ENCODE results near the gene NADSYN1. TPM values are rescaled to one million over a fixed set of nuclear protein-coding genes. Genes with fewer than 3 reads are reported as not detected.

The NADSYN1 gene
- total and polyA plus RNA-seq, 2 donors from 2014 or later: 34.9 to 72.9 TPM

DNA sequence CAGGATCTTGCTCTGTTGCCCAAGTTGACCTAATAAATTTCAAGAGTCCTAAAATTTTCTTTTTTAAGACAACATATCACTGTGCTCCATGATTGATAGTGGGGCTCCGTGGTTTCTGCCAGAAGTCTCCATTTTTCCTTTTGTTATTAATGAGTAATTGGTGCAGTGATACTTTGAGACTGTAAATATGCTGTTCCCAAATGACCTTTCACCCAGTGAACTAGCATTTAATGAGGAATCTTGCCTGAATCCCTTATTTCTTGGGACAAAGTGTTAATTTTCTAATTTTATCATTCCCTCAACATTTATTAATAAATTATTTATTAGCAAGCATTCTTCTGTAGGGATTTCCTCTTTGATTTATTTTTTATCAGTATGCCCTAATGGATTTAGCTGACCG is 2.5 kb upstream of the NADSYN1 start:
- H3K4me3 ChIP-seq (ENCODE audit: low read length in 3 of 3): no peak overlapping the region
- TF ChIP-seq, protein P1, sequence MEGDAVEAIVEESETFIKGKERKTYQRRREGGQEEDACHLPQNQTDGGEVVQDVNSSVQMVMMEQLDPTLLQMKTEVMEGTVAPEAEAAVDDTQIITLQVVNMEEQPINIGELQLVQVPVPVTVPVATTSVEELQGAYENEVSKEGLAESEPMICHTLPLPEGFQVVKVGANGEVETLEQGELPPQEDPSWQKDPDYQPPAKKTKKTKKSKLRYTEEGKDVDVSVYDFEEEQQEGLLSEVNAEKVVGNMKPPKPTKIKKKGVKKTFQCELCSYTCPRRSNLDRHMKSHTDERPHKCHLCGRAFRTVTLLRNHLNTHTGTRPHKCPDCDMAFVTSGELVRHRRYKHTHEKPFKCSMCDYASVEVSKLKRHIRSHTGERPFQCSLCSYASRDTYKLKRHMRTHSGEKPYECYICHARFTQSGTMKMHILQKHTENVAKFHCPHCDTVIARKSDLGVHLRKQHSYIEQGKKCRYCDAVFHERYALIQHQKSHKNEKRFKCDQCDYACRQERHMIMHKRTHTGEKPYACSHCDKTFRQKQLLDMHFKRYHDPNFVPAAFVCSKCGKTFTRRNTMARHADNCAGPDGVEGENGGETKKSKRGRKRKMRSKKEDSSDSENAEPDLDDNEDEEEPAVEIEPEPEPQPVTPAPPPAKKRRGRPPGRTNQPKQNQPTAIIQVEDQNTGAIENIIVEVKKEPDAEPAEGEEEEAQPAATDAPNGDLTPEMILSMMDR (IDR thresholded peaks at IDR 0.05; ENCODE audit: borderline replicate concordance, extremely low read depth, insufficient read depth): no peak
- peaks cover 0 to 20% (median 18%) of the 10 kb centered on the region in 3 donors for H3K4me1 ChIP-seq (ENCODE audit: control insufficient read depth in 2 of 3, insufficient read depth in 2 of 3, low read depth in 1 of 3, low read length in 3 of 3)
- H3K27ac ChIP-seq (ENCODE audit: low read depth in 2 of 2, low read length in 2 of 2): no peak overlapping the region
- H3K27me3 ChIP-seq (ENCODE audit: control insufficient read depth, insufficient read depth, low read length): no peaks in the 10 kb centered on the region
- FAIRE-seq (no peak), DNase-seq (no peak)
- intact Hi-C loops (cut with DNase I): no loop called here
- no peaks in the 10 kb centered on the region for H3K9me3 ChIP-seq (ENCODE audit: control insufficient read depth in 2 of 3, insufficient read depth in 1 of 3, low read length in 3 of 3)
- no peak overlapping the region for H3K9ac ChIP-seq (ENCODE audit: low read length in 3 of 3)
- H3K36me3 ChIP-seq (ENCODE audit: control insufficient read depth in 2 of 3, insufficient read depth in 3 of 3, low read length in 3 of 3): peaks cover 0 to 2% (median 0%) of the 10 kb centered on the region in 3 donors

DNA sequence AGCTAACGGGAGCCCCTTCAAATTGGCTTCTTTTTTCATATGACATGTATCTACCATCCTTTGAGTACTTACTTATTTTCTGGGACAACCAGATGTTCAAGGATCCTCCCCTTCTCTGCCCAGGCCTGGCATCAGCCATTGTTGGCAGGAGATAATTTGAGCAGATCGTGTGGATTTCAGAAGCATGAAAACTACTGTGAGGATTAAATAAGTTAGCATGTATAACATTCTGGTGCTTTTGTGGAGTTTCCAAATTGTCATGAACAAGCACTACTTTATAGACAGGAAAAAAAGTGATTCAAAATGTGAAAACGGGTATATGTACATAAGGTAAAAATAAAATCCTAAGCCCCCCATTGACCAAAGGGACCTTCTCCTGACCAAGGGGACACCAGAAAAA is 2.1 kb upstream of the NADSYN1 start:
- Histone ChIP-seq H3K4me3 (ENCODE audit: low read length in 3 of 3) (no peak overlapping the region), H3K9ac (ENCODE audit: low read length in 3 of 3) (no peak overlapping the region), H3K27ac (ENCODE audit: low read depth in 2 of 2, low read length in 2 of 2) (no peak overlapping the region), H3K27me3 (ENCODE audit: control insufficient read depth, insufficient read depth, low read length) (no peaks in the 10 kb centered on the region), H3K9me3 (ENCODE audit: control insufficient read depth in 2 of 3, insufficient read depth in 1 of 3, low read length in 3 of 3) (no peaks in the 10 kb centered on the region), H3K4me1 (ENCODE audit: control insufficient read depth in 2 of 3, insufficient read depth in 2 of 3, low read depth in 1 of 3, low read length in 3 of 3) (peaks cover 0 to 20% (median 18%) of the 10 kb centered on the region in 3 donors), H3K36me3 (ENCODE audit: control insufficient read depth in 2 of 3, insufficient read depth in 3 of 3, low read length in 3 of 3) (peaks cover 4 to 6% (median 4%) of the 10 kb centered on the region in 3 donors)
- intact Hi-C loops (cut with DNase I): no loop called here
- FAIRE-seq (no peak), DNase-seq (no peak)
- TF ChIP-seq, protein P1 (IDR thresholded peaks at IDR 0.05; ENCODE audit: borderline replicate concordance, extremely low read depth, insufficient read depth): no peak

DNA sequence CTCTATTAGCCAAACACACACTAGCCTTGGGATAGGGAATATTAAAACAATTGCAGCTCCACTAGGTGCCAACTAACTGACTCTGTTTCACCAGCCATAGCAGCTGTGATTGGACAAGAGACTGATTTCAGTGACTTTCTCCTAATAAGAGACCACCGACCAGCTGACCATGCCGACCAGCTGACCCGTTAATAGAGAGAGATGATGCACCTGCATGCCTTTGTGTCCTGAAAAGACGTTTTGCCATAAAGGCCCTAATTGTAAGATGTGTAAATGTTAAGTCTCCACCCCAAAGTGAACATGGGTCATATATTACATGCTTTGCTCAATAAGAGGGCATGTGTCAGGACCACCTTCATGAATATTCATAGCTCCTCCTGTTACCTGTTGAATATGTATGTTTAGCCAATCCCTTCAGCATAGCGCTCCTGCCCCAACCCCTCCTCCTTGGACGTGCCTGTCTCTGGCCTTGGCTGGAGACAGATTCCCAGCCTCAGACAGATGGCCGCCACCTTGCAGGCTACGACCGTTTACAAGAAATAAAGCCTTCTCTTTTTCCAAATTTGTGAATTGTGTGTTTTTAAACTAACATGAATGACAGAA is 1.3 kb upstream of the NADSYN1 start:
- Histone ChIP-seq H3K4me3 (ENCODE audit: low read length in 3 of 3) (peak overlapping the region in 1 of 3 donors; percentile 80), H3K9ac (ENCODE audit: low read length in 3 of 3) (peak overlapping the region in 2 of 3 donors; percentile 8 to 47), H3K4me1 (ENCODE audit: control insufficient read depth in 2 of 3, insufficient read depth in 2 of 3, low read depth in 1 of 3, low read length in 3 of 3) (peaks cover 0 to 20% (median 18%) of the 10 kb centered on the region in 3 donors), H3K27ac (ENCODE audit: low read depth in 2 of 2, low read length in 2 of 2) (peak overlapping the region in 1 of 2 donors; percentile 91), H3K9me3 (ENCODE audit: control insufficient read depth in 2 of 3, insufficient read depth in 1 of 3, low read length in 3 of 3) (no peaks in the 10 kb centered on the region), H3K36me3 (ENCODE audit: control insufficient read depth in 2 of 3, insufficient read depth in 3 of 3, low read length in 3 of 3) (peaks cover 5 to 9% (median 7%) of the 10 kb centered on the region in 3 donors), H3K27me3 (ENCODE audit: control insufficient read depth, insufficient read depth, low read length) (no peaks in the 10 kb centered on the region)
- DNase-seq: peak in 3 of 5 donors; percentile 12 to 69 (median 19)
- TF ChIP-seq, protein P1 (IDR thresholded peaks at IDR 0.05; ENCODE audit: borderline replicate concordance, extremely low read depth, insufficient read depth): no peak
- no peak for FAIRE-seq
- intact Hi-C loops (cut with DNase I): no loop called here
